Natural killer cell treated with Interleukin-12 subunit alpha and Interleukin-12 subunit beta and Interleukin-15 and Interleukin-18, amount 100 ng/mL, for 72 hours (primary cell): Measurements from ENCODE around the gene CTPS1. TPM values are rescaled to one million over a fixed set of nuclear protein-coding genes. Genes with fewer than 3 reads are reported as not detected.

Experiments
- ATAC-seq, 2 donors: fragments of 150-1000 bp; cut with Tn5 transposase in 1 of 2; sonication (Bioruptor Pico), chemical (Tn5 transposase) in 1 of 2; 2 replicates each; pipeline ENCODE4 v1.10.0; 2021
- DNase-seq: peaks from one replicate; pipeline ENCODE4 v3.0.0; 2022; ENCODE audit warnings: low spot score
- H3K27ac Mint-ChIP-seq, 2 donors: 1 replicate in 1 of 2; 2 replicates in 1 of 2; pipeline ENCODE4 v1.8.0; 2022; ENCODE audit warnings: mixed read lengths in 2 of 2, mild to moderate bottlenecking in 1 of 2, moderate library complexity in 1 of 2
- H3K27me3 Mint-ChIP-seq, 2 donors: 1 replicate in 1 of 2; 2 replicates in 1 of 2; pipeline ENCODE4 v1.8.0; 2022; ENCODE audit warnings: mixed read lengths in 2 of 2
- H3K36me3 Mint-ChIP-seq: one replicate; pipeline ENCODE4 v1.8.0; 2022; ENCODE audit warnings: mixed read lengths
- H3K4me1 Mint-ChIP-seq, 2 donors: 1 replicate in 1 of 2; 2 replicates in 1 of 2; pipeline ENCODE4 v1.8.0; 2022; ENCODE audit warnings: low read depth in 2 of 2, mixed read lengths in 2 of 2, mild to moderate bottlenecking in 1 of 2
- H3K4me3 Mint-ChIP-seq: one replicate; pipeline ENCODE4 v1.8.0; 2022; ENCODE audit warnings: mixed read lengths
- H3K9me3 Mint-ChIP-seq: 2 replicates; pipeline ENCODE4 v1.8.0; 2022; ENCODE audit warnings: mixed read lengths
- total RNA-seq, 2 donors: library from RNA; stranded (reverse); gene quantifications; one replicate each; pipeline ENCODE4 v1.2.3, GENCODE V29; 2022

Gene CTPS1
- total RNA-seq, 2 donors from 2014 or later, result 83.1 to 152 TPM

GRCh38 chr1:40978886-40979240, 633 bp upstream of the CTPS1 start:
- no peaks in the 10 kb centered on the region for H3K9me3 Mint-ChIP-seq
- peaks cover 12% of the 10 kb centered on the region for H3K36me3 Mint-ChIP-seq
- ATAC-seq (no peak), DNase-seq (no peak)
- peak overlapping the region; percentile 85 for H3K4me3 Mint-ChIP-seq
- peaks cover 0 to under 1% of the 10 kb centered on the region in 2 donors for H3K27me3 Mint-ChIP-seq
- peaks cover 22 to 33% of the 10 kb centered on the region in 2 donors for H3K4me1 Mint-ChIP-seq
- H3K27ac Mint-ChIP-seq, result peak overlapping the region; percentile 86 to 93

DNA sequence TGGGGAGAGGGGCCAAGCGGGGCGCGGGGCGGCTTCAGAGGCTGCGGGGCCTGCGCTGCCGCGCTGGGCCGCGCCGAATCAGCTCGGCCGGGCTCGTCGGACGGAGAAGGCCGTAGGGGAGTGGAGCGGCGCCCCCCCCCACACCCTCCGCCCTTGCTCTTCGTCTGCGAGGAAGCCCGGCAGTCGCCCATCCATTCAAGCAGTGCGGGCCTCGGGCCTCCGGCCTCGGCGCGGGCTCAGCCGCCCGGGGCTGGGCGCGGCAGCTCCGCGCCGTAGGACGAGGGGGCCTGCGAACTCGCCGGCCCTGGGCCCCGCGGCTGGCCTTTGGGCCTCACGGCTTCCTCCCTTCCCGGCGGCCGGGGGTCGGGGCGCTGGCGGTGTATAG, 564 bp downstream of the CTPS1 start:
- H3K27me3 Mint-ChIP-seq, result no peaks in the 10 kb centered on the region
- peaks cover 21% of the 10 kb centered on the region for H3K36me3 Mint-ChIP-seq
- H3K4me3 Mint-ChIP-seq, result peak overlapping the region; percentile 99
- H3K9me3 Mint-ChIP-seq, result no peaks in the 10 kb centered on the region
- ATAC-seq (peak; percentile 41 to 51), DNase-seq (no peak)
- peak overlapping the region; percentile 85 to 93 for H3K27ac Mint-ChIP-seq
- H3K4me1 Mint-ChIP-seq, result peaks cover 23 to 29% of the 10 kb centered on the region in 2 donors

DNA sequence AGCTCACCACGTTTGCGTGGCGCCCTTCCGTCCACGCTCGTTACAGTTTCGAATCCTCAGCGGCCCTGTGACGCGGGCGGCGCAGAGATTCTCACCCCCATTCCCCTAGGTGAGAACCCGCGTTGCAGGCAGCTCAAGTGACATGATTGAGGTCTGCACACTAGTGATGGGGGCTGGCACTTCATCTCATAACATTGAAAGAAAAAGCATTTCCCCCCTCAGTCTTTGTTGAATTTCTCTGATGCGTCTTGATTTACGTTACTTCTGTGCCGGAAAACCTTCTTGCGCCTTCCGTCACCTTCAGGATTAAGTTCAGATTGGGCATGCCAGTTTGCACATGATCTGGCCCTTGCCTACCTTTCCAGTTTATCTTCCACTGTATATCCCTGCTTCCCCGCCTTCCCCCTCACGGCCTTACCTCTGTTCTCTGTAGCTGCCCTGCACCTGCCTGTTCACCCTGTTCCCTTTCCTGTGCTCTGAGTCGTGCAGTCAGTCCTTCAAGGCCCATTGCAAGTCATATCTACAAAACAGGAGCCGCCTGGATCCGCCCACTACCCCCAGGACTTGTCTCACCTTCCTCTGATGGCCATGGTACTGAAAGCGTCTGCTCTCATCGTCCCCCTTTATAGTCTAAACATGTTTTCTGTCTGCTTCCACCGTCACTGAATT, 1.1 kb downstream of the CTPS1 start:
- peaks cover 24% of the 10 kb centered on the region for H3K36me3 Mint-ChIP-seq
- H3K9me3 Mint-ChIP-seq, result no peaks in the 10 kb centered on the region
- H3K4me3 Mint-ChIP-seq, result peak overlapping the region; percentile 99
- peak overlapping the region; percentile 85 to 93 for H3K27ac Mint-ChIP-seq
- H3K4me1 Mint-ChIP-seq, result peaks cover 23 to 29% of the 10 kb centered on the region in 2 donors
- ATAC-seq (peak; percentile 48 to 52), DNase-seq (peak; percentile 67)
- no peaks in the 10 kb centered on the region for H3K27me3 Mint-ChIP-seq

DNA sequence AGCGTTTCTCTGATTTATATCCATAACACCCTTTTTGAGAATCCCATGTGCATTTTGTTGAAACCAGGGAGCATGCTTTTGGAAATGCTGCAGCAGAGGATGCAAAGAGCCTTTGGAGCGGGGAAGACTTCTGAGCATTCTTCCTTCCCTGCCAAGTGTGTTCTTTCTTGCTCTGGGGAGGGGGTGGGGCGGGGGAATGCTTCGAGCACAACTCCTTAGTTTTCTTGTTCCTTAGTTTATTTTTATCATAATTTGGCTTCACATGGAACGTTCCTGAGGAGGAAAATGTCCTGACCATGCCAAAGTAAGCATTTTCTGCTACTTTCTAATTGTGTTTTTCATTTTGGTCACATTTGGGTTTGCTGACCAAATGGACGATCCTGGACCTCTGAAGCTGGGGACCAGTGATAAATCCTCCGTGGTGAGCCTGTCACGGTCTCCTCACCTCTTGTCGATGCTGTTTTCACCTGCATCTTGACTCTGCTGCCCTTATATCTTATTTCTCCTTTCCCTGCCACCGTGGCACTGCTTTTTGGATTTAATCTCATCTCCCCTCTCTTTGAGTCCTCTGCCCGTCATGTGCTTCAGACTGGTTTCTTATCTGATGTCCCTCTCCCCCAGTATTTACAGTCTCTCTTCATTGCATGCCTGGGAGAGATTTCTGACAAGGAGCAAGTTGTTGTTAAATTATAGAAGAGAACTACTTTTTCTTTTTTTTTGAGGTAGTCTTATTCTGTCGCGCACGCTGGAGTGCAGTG, 2.4 kb downstream of the CTPS1 start:
- Mint-ChIP-seq H3K9me3 (no peaks in the 10 kb centered on the region), H3K27ac (peak overlapping the region in 1 of 2 donors; percentile 93), H3K4me1 (peaks cover 28 to 29% of the 10 kb centered on the region in 2 donors), H3K4me3 (peak overlapping the region; percentile 99), H3K36me3 (peaks cover 32% of the 10 kb centered on the region), H3K27me3 (no peaks in the 10 kb centered on the region)
- DNase-seq (no peak), ATAC-seq (no peak)

DNA sequence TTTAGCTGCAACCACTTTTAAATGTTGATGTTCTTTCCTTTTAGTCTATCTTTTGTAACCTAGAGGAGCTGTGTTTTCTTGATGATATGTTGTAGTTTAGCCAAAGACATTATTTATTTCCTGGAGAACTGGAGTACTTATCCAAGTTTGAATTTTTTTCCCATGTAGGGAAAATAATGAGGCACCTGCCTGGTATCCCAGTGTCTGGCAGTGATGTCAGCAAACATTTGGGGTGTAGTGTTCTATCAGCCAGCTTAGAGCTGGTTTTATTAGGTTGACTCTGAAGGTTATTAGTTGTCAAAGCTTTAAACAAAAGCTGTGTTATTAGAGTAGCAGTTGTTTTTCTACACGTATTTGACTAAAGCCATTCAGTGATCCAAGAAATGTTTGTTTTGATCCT, 3.2 kb downstream of the CTPS1 start:
- Mint-ChIP-seq H3K4me3 (no peak overlapping the region), H3K36me3 (peaks cover 32% of the 10 kb centered on the region), H3K4me1 (peaks cover 28 to 29% of the 10 kb centered on the region in 2 donors), H3K9me3 (no peaks in the 10 kb centered on the region), H3K27me3 (no peaks in the 10 kb centered on the region), H3K27ac (no peak overlapping the region)
- no peak for ATAC-seq
- DNase-seq, result no peak

DNA sequence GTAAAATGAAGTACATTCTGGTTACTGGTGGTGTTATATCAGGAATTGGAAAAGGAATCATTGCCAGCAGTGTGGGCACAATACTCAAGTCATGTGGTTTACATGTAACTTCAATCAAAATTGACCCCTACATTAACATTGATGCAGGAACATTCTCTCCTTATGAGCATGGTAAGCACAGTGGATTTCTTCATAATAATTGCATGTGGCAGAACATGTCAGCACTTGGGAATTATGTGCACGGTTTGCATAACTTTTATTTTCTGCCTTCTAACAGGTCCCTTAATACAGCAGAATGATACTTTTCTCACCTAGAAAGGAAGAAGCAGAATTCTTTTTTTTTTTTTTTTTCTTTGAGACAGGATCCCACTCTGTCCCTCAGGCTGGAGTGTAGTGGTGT, 3.8 kb downstream of the CTPS1 start:
- DNase-seq, result no peak
- Mint-ChIP-seq H3K27ac (no peak overlapping the region), H3K27me3 (no peaks in the 10 kb centered on the region), H3K9me3 (no peaks in the 10 kb centered on the region), H3K4me1 (peaks cover 28 to 29% of the 10 kb centered on the region in 2 donors), H3K36me3 (peaks cover 33% of the 10 kb centered on the region), H3K4me3 (no peak overlapping the region)
- ATAC-seq, result no peak

DNA sequence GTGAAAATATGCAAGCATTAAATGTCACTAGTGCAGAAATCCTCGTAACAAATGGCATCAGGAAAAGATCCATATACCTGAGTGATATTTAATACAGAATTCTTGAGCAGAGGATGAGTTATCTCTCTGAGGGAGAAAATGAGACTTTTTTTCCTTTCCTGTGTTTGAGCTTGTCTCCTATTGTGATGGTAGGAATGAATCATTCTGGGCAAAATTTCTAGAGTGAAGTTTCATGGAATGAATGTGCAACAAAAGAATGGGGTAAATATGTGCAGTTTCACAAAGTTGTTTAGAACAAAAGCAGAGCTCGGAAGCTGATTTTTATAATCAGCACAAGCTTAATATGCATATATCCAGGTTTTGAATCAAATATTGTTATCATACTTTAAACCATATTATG, 4.6 kb downstream of the CTPS1 start:
- DNase-seq (no peak), ATAC-seq (no peak)
- H3K4me3 Mint-ChIP-seq, result peak overlapping the region; percentile 44
- no peak overlapping the region for H3K27ac Mint-ChIP-seq
- H3K27me3 Mint-ChIP-seq, result no peaks in the 10 kb centered on the region
- H3K4me1 Mint-ChIP-seq, result peaks cover 24 to 25% of the 10 kb centered on the region in 2 donors
- H3K9me3 Mint-ChIP-seq, result no peaks in the 10 kb centered on the region
- peaks cover 41% of the 10 kb centered on the region for H3K36me3 Mint-ChIP-seq

DNA sequence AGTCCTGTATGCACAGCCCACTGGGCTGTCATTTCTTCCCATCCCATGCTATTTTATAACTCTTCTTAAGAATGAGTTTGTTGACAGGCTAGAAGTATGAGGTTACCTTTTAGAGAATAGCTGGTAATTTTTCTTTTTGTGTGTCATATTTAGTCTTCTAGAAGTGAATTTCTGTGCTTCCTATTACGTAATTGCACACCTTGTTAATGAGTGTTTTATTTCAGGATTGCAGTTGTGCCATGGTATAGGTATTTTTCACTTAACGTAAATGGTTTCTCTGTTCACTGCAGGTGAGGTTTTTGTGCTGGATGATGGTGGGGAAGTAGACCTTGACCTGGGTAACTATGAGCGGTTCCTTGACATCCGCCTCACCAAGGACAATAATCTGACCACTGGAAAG, 5.0 kb downstream of the CTPS1 start:
- no peak for ATAC-seq
- peaks cover 24 to 25% of the 10 kb centered on the region in 2 donors for H3K4me1 Mint-ChIP-seq
- H3K4me3 Mint-ChIP-seq, result no peak overlapping the region
- H3K27ac Mint-ChIP-seq, result no peak overlapping the region
- H3K9me3 Mint-ChIP-seq, result no peaks in the 10 kb centered on the region
- no peaks in the 10 kb centered on the region for H3K27me3 Mint-ChIP-seq
- H3K36me3 Mint-ChIP-seq, result peaks cover 46% of the 10 kb centered on the region
- DNase-seq, result no peak

DNA sequence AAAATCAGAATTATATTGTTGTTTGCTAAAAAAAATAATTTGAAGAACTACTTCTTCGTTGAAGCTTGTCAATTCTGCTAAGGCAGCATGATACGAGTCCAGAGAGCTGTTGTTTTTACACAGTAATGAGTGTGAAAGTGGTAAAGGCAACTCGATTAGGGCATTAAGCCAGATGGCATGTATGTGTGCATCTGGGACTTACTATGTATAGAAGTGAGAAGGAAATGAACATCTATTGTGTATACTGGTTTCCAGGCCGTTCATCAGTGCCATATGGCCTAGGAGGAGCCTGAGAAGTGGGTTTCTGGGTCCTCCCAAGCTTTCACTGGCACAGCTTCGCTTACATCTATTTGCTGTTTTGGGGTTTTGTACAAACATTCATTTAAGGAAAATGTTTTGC, 5.7 kb downstream of the CTPS1 start:
- no peak overlapping the region for H3K27ac Mint-ChIP-seq
- peaks cover 50% of the 10 kb centered on the region for H3K36me3 Mint-ChIP-seq
- H3K4me1 Mint-ChIP-seq, result peaks cover 25 to 27% of the 10 kb centered on the region in 2 donors
- no peak overlapping the region for H3K4me3 Mint-ChIP-seq
- no peak for DNase-seq
- H3K9me3 Mint-ChIP-seq, result no peaks in the 10 kb centered on the region
- no peaks in the 10 kb centered on the region for H3K27me3 Mint-ChIP-seq
- no peak for ATAC-seq

DNA sequence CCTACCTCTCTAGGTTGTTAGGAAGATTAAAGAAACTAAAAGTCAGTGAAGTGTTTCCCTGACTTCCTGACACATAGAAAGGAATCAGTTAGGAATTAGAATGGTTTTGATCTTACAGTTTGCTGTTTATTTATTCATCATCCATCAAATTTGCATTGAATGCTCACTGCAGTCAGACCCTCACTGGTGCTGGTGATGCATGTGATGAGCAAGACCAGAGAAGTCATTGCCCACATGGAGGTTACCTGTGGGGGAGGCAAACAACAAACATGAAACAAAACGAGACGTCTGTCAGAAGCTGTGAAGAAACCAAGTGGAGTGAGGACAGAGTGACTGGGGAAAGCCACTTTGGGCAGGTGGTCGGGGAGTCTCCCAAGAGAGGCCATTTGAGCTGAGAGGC, 6.4 kb downstream of the CTPS1 start:
- Mint-ChIP-seq H3K4me3 (no peak overlapping the region), H3K9me3 (no peaks in the 10 kb centered on the region), H3K27ac (no peak overlapping the region), H3K4me1 (peaks cover 18 to 21% of the 10 kb centered on the region in 2 donors), H3K36me3 (peaks cover 52% of the 10 kb centered on the region), H3K27me3 (no peaks in the 10 kb centered on the region)
- DNase-seq, result no peak
- ATAC-seq, result no peak

DNA sequence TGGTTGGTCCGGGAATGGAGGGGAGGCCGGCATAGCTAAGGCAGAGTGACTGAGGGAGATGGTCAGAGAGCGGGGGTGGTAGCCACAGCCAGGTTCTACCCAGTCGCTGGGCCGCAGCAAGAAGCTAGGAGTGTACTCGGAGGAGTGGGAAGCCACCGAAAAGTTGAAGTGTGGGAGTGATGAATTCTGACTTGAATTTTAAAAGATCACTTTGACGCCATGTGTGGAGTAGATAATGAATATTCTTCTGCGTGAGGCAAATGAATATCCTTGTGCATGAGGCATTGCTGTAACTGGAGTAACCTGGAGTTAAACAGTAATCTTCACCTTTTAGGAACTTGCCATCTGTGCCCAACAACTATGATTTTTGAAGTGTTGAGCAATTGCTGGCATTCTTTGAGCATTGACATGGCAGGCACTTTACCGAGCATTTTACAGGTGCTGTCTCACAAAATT, 6.9 kb downstream of the CTPS1 start:
- Mint-ChIP-seq H3K4me3 (no peak overlapping the region), H3K27ac (no peak overlapping the region), H3K9me3 (no peaks in the 10 kb centered on the region), H3K36me3 (peaks cover 50% of the 10 kb centered on the region), H3K4me1 (peaks cover 14 to 16% of the 10 kb centered on the region in 2 donors), H3K27me3 (no peaks in the 10 kb centered on the region)
- ATAC-seq, result no peak
- DNase-seq, result no peak

DNA sequence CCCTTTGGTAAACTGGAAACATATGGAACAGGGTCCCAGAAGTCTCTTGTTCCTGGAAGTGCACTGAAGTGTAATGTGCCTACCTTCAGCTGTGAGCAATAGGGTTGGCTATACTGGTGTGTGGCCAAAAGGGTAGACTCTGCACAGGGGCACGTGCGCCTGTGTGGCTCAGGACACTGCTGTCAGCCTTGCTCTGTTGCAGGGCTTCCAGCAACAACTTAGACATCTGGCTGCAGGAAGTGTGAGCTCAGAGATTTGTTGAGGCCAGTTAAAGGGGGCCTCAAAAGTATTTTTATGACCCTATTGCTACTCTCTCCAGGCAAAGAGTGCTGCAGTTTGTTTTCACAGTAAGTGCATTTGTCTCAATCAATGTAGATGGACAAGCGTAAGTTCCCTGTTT, 7.5 kb downstream of the CTPS1 start:
- peaks cover 10 to 13% of the 10 kb centered on the region in 2 donors for H3K4me1 Mint-ChIP-seq
- no peak overlapping the region for H3K27ac Mint-ChIP-seq
- H3K9me3 Mint-ChIP-seq, result no peaks in the 10 kb centered on the region
- ATAC-seq (no peak), DNase-seq (no peak)
- H3K4me3 Mint-ChIP-seq, result no peak overlapping the region
- H3K36me3 Mint-ChIP-seq, result peaks cover 56% of the 10 kb centered on the region
- H3K27me3 Mint-ChIP-seq, result no peaks in the 10 kb centered on the region

DNA sequence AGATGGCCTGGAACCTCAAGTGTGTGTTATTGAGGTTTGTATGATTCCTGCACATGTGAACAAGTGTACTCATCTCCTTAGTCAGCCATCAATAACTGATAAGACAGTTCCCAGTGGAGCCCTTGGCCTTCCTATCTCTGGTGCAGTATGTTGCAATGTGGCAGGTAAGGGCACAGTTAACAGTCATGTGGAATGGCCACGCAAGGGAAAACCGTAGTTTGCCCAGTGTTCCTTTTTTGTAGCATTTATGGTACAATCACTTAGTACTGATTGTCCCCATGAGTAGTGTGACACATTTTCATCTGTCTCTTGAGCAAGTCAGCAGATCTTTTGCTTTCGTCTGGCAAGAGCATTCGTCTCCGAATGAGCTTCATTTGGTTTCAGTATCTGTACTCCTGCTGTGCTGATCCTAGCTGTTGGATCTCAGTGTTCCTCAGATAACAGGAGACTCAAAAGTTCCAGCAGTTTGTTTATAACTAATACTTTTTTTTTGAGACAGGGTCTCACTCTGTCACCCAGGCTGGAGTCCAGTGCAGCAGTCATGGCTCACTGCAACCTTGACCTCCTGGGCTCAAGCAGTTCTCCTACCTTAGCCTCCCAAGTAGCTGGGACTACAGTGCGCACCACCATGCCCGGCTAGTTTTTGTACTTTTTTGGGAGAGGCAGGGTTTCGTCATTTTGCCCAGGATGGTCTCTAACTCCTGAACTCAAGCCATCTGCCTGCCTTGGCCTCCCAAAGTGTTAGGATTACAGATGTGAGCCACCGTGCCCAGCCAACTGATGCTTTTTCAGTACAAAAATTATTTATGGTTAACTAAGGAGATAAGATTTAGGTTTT, 8.2 kb downstream of the CTPS1 start:
- ATAC-seq (no peak), DNase-seq (no peak)
- Mint-ChIP-seq H3K4me3 (no peak overlapping the region), H3K27ac (no peak overlapping the region), H3K9me3 (no peaks in the 10 kb centered on the region), H3K27me3 (no peaks in the 10 kb centered on the region), H3K36me3 (peaks cover 61% of the 10 kb centered on the region), H3K4me1 (peaks cover 6 to 9% of the 10 kb centered on the region in 2 donors)

GRCh38 chr1:40988280-40988679, 8.8 kb downstream of the CTPS1 start:
- H3K27me3 Mint-ChIP-seq, result no peaks in the 10 kb centered on the region
- peaks cover 61% of the 10 kb centered on the region for H3K36me3 Mint-ChIP-seq
- no peaks in the 10 kb centered on the region for H3K9me3 Mint-ChIP-seq
- H3K4me3 Mint-ChIP-seq, result no peak overlapping the region
- no peak overlapping the region for H3K27ac Mint-ChIP-seq
- ATAC-seq, result no peak
- H3K4me1 Mint-ChIP-seq, result peaks cover 6 to 9% of the 10 kb centered on the region in 2 donors
- no peak for DNase-seq
